Esophagus squamous epithelium (tissue), 4 donors: ENCODE measurements around the gene CCDC154.

Experiments
- CTCF ChIP-seq, 6 experiments: fragments of 450-650 bp in 4 of 6; fragments of 200-600 bp in 2 of 6; sonication (generic) in 2 of 6; IDR thresholded peaks; one replicate each; pipeline ENCODE4 v1.5.1; 2016 to 2019; ENCODE audit warnings: antibody characterized with exemption in 6 of 6, mild to moderate bottlenecking in 4 of 6, moderate library complexity in 4 of 6
- POLR2A ChIP-seq, 4 donors: fragments of 450-650 bp; IDR thresholded peaks; one replicate each; pipeline ENCODE4 v1.6.1; 2017; ENCODE audit warnings: antibody characterized with exemption in 4 of 4, mild to moderate bottlenecking in 4 of 4, moderate library complexity in 3 of 4

GRCh38 chr16:1489077-1489476 is 44.7 kb upstream of the CCDC154 start:
- TF ChIP-seq CTCF (IDR thresholded peaks at IDR 0.05) (no peak), POLR2A (IDR thresholded peaks at IDR 0.05) (no peak)
